ENCODE data around the gene RAET1E.
A peak's percentile ranks its signal among the peaks of the same experiment; 100 is the strongest.
"Not testable (repeated sequence)": the region's sequence is repeated elsewhere in the genome, so short reads cannot be mapped to it uniquely, and the experiment has no call there.

RAET1E gene

DNA sequence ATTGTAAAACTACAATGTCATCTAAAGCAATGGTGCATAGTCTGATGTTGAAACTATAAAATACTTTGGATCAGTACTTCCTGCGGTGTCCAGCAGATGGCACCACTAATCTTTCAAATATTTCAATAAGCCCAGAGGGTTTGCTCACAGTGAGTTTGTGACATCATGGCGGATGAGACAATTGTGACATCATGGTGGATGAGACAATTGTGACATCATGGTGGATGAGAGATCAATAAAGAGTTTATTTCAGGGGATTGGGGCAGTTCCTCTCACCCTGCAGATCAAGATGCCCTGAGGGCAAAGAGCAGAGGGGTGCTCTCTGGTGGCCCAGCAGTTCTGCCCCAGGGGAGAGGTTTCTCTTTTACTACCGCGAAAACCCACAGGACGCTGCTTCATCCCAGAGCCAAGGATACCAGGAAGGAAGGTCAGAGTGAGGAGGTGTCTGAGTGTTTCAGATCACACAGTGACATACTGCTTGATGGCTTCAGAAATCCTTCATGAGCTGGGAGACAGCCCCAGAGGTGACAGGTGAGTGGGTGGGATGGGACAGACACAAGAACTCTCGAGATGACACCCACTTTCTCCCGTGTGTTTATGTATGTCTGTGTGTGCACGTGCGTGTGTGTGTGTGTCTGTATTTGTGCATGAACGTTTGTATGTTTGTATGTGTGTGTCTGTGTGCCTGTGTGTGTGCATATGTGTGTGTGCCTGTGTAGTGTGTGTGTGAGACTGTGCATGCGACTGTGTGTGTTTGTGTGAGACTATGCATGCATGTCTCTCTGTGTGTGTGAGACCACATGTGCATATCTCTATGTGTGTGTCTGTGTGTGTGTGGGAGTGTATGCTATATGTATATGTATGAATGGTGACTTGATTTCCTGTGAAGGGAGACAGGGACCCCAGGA lies 36.6 kb upstream of the RAET1E start:
- H3K4me3 ChIP-seq (ENCODE audit: control insufficient read depth, low read depth, low read length) = no peak overlapping the region
- peak; percentile 78 for DNase-seq (ENCODE audit: low read depth)
- TF ChIP-seq, protein P1, sequence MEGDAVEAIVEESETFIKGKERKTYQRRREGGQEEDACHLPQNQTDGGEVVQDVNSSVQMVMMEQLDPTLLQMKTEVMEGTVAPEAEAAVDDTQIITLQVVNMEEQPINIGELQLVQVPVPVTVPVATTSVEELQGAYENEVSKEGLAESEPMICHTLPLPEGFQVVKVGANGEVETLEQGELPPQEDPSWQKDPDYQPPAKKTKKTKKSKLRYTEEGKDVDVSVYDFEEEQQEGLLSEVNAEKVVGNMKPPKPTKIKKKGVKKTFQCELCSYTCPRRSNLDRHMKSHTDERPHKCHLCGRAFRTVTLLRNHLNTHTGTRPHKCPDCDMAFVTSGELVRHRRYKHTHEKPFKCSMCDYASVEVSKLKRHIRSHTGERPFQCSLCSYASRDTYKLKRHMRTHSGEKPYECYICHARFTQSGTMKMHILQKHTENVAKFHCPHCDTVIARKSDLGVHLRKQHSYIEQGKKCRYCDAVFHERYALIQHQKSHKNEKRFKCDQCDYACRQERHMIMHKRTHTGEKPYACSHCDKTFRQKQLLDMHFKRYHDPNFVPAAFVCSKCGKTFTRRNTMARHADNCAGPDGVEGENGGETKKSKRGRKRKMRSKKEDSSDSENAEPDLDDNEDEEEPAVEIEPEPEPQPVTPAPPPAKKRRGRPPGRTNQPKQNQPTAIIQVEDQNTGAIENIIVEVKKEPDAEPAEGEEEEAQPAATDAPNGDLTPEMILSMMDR (conservative IDR thresholded peaks at IDR 0.05; ENCODE audit: control insufficient read depth, insufficient read depth, low read depth, low read length) = peak; percentile 71

DNA sequence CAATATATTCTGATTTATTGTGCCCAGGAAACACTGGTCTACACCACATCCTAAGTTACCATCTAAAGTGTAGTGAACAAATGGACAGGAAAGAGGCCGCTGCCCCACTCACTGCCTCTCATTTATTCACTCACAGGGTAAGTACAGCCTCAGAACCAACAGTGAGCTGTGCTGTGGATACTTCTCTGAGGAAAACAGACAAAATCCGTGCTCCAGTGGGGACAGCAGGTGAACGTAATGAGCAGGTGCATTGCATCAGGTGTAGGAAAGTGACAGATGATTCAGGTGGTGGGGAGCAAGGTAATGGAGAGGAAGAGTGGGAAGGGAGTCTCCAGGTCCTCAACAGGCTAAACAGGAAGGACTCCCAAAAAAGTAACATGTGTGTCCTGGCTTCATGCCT lies 35.5 kb upstream of the RAET1E start:
- TF ChIP-seq, protein P1 (conservative IDR thresholded peaks at IDR 0.05; ENCODE audit: control insufficient read depth, insufficient read depth, low read depth, low read length) = no peak
- no peak for DNase-seq (ENCODE audit: low read depth)
- no peak overlapping the region for H3K4me3 ChIP-seq (ENCODE audit: control insufficient read depth, low read depth, low read length)

DNA sequence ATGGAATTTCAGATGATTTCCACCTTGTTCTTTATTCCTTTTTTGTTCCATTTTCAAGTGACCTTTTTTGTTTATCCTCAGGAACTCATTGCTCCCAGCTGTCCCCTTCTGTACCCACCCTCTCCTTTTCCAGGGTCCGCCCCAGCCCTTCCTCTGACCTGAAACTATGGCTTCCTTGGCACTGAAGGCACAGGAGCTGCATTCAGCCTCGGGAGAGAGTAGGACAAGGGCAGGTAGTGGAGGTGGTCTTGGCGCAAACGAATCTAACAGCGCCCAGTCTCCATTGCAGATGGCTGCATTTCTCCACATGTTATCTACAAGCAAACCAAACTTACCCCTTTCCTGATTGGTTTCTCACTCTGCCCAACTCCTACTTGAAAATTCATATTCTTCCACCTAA lies 35.1 kb upstream of the RAET1E start:
- H3K4me3 ChIP-seq (ENCODE audit: control insufficient read depth, low read depth, low read length) = no peak overlapping the region
- TF ChIP-seq, protein P1 (conservative IDR thresholded peaks at IDR 0.05; ENCODE audit: control insufficient read depth, insufficient read depth, low read depth, low read length) = no peak
- DNase-seq (ENCODE audit: low read depth) = no peak

DNA sequence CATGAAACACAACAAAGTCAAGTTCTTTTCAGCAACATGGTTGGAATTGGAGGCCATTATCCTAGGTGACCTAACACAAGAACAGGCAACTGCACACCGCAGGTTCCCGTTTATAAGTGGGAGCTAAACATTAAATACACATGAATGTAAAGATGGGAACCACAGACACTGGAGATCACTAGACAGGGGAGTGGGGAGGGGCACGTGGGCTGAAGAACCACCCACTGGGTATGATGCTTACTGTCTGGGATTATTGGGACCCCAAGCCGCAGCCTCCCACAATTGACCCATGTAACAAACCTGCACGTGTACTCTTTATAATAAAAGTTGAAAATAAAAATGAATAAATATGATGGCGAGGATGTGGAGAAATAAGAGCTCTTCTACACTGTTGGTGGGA lies 33.6 kb upstream of the RAET1E start:
- DNase-seq (ENCODE audit: low read depth) = no peak
- TF ChIP-seq, protein P1 (conservative IDR thresholded peaks at IDR 0.05; ENCODE audit: control insufficient read depth, insufficient read depth, low read depth, low read length) = no peak
- H3K4me3 ChIP-seq (ENCODE audit: control insufficient read depth, low read depth, low read length) = no peak overlapping the region

DNA sequence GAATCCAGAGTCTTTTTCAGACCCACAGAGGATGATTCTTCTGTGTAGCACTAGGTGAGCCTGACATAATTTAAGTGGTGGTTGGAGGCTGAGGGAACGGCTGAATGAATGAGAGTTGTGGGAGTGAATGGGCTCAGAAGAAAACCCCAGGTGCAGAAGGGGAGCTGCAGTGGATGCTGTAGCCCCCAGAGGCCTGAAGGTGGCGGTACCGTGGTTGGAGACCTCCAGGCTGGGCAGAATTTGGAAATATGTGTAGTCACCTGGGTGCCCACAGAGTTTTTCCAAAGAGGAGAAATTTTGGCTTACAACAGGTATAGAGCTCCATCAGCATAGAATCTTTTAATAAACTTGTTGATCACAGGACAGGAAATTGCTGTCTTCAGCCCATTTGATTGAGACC lies 31.5 kb upstream of the RAET1E start:
- no peak overlapping the region for H3K4me3 ChIP-seq (ENCODE audit: control insufficient read depth, low read depth, low read length)
- no peak for DNase-seq (ENCODE audit: low read depth)
- TF ChIP-seq, protein P1 (conservative IDR thresholded peaks at IDR 0.05; ENCODE audit: control insufficient read depth, insufficient read depth, low read depth, low read length) = peak; percentile 50

DNA sequence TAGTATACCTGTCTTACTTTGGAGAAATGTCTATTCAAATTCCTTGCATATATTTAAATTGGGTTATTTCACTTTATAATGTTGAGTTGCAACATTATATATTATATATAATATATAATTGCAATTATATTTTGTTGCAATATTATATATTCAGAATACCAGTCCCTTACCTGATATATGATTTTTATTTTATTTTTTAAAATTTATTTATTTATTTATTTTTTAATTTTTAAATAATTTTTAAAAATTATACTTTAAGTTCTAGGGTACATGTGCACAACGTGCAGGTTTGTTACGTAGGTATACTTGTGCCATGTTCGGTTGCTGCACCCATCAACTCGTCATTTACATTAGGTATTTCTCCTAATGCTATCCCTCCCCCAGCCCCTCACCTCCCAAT lies 29.1 kb upstream of the RAET1E start:
- DNase-seq (ENCODE audit: low read depth); H3K4me3 ChIP-seq (ENCODE audit: control insufficient read depth, low read depth, low read length): not testable (repeated sequence)

DNA sequence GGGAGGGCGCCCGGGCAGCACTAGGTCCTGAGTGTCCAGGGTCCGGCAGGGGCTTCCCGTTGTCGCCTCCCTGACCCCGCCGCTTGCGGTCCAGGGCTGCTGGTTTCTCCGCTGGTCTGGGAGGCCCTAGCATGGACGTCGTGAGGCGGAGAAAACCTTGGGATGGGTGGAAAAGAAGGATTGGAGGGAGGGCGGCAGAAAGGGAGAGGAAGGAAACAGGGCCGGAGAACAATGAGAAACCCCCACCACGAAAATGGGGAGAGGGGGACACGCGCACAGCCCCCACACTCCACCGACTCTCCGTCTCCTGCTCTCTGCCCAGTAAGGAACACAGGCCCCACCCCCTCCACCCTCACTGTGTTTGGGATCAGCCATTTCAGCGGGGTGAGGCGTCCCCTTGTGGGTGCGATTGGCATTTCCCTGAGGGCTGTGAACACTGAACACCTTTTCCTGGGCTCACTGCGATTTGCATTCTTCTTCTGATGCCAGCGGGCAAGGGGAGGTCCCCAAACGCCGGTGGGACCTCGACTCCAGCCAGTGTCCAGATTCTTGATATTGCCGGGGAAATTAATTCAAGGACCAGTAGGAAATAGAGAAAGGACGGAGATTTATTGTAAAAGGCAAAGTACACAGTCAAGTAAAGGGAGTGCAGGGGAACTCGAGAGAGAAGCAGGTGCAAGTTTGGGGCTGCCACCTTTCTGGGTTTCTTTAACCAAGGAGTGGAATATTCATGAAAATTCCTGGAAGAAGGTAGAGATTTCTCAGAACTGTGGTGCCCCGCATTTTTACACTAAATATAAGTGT lies 28.3 kb upstream of the RAET1E start:
- peak overlapping the region; percentile 58 for H3K4me3 ChIP-seq (ENCODE audit: control insufficient read depth, low read depth, low read length)
- peak; percentile 74 for DNase-seq (ENCODE audit: low read depth)
- TF ChIP-seq, protein P1 (conservative IDR thresholded peaks at IDR 0.05; ENCODE audit: control insufficient read depth, insufficient read depth, low read depth, low read length) = peak; percentile 93

Data from fibroblast of mammary gland (primary cell).